Measurements from ENCODE around the gene SPTBN4.
"Not testable (repeated sequence)": the region's sequence is repeated elsewhere in the genome, so short reads cannot be mapped to it uniquely, and the experiment has no call there.

Gene SPTBN4

DNA sequence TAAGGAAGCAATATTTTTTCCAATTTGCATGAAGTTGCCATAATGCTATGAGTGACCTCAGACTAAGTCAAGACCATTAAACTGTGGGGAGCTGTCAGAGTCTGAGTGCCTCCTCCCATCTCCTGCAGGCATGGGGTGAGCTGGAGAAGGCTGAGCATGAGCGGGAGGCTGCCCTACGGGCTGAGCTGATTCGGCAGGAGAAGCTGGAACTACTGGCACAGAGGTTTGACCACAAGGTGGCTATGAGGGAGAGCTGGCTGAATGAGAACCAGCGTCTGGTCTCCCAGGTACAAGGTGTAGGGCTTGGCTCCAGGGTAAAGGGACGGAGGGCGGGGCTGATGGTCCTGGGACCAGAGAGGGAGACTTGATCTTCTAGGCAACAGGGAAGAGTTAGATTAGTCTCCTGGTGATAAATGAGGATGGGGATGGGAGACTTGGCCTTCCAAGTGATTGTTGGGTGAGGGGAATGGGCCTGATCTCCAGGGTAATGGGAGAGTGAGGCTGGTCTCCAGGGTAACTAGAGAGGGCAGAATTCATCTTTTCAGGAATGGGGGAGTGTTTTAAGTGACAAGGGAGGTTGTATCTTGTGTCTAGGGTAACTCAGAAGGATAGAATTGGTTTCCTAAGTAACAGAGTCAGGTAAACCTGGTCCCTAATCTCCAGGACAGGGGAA, 36.0 kb downstream of the SPTBN4 start:
- no peak for DNase-seq (ENCODE audit: low read depth in 2 of 2)

GRCh38 chr19:40503320-40503695, 36.5 kb downstream of the SPTBN4 start:
- DNase-seq (ENCODE audit: low read depth in 2 of 2) = no peak

- no peak for DNase-seq (ENCODE audit: low read depth in 2 of 2)
Observed at GRCh38 chr19:40506099-40506498, 39.3 kb downstream of the SPTBN4 start.

DNA sequence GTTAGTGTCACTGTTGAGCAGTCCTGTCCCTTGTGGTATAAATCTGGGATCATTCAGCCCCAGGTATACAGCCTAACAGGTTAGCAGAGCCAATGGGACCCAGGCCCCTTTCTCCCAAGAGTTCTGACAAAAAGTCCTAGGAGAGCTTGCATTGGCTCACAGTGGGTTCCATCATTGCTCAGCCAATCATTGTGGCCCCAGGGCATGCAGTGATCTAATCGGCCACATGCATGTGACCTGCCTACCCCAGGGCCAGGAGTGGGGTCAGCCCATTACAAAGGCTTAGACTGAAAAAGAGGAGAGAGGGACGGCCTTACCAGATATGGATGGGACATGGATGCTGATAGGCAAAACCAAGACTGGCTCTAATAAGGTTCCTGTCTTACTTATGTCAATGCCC, 41.1 kb downstream of the SPTBN4 start:
- DNase-seq (ENCODE audit: low read depth in 2 of 2) = no peak

GRCh38 chr19:40508739-40509260, 42.0 kb downstream of the SPTBN4 start:
- DNase-seq (ENCODE audit: low read depth in 2 of 2) = no peak

DNA sequence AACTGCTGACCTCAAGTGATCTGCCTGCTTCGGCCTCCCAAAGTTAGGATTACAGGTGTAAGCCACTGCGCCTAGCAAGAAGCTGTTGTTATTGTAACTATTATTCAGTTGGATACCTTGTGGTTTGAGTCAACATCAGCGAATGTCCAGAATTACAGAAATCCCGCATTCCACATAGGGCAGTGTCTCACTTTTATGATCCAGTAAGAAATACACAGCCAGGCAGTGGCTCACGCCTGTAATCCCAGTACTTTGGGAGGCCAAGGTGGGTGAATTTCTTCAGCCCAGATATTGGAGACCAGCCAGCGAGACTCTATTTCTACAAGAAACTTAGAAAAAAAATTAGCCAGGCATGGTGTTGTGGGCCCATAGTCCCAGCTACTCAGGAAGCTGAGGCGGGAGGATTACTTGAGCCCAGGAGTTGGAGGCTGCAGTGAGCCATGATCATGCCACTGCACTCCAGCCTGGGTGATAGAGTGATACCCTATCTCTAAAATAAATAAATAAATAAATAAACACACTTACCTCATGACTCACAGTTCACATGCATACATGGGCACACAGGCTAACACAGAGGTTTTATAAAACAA, 43.8 kb downstream of the SPTBN4 start:
- no peak for DNase-seq (ENCODE audit: low read depth in 2 of 2)

DNA sequence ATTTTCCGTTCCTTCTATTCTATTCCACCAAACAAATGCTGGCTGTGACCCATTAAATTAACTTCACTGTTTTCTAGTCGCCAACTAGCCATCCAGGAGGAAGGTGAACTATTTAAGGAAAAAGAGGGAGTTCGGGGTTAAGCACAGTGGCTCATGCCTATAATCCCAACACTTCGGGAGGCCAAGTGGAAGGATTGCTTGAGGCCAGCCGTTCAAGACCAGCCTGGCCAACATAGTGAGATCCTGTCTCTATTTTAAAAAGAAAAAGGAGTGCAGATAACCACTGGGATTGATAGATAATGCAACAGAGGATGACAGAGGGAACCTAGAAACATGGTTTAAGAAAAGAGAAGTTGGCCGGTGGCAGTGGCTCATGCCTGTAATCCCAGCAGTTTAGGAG, 44.7 kb downstream of the SPTBN4 start:
- no peak for DNase-seq (ENCODE audit: low read depth in 2 of 2)

DNA sequence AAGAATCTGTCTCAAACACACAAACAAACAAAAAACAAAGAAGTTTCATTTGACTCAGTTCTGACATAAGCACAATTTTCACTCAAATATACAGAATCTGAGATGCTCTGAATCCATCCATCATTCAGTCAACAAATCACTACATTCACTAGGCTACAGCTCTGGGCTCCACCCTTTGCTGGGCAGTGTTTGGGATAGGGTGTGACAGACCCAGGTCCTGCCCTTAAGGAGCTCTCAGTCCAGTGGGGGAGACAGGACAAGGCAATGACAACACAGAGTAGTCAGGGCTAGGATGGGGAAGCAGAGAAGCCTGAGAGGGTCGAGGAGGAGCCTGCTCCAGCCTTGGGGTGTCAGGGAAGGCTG, 45.3 kb downstream of the SPTBN4 start:
- no peak for DNase-seq (ENCODE audit: low read depth in 2 of 2)

DNA sequence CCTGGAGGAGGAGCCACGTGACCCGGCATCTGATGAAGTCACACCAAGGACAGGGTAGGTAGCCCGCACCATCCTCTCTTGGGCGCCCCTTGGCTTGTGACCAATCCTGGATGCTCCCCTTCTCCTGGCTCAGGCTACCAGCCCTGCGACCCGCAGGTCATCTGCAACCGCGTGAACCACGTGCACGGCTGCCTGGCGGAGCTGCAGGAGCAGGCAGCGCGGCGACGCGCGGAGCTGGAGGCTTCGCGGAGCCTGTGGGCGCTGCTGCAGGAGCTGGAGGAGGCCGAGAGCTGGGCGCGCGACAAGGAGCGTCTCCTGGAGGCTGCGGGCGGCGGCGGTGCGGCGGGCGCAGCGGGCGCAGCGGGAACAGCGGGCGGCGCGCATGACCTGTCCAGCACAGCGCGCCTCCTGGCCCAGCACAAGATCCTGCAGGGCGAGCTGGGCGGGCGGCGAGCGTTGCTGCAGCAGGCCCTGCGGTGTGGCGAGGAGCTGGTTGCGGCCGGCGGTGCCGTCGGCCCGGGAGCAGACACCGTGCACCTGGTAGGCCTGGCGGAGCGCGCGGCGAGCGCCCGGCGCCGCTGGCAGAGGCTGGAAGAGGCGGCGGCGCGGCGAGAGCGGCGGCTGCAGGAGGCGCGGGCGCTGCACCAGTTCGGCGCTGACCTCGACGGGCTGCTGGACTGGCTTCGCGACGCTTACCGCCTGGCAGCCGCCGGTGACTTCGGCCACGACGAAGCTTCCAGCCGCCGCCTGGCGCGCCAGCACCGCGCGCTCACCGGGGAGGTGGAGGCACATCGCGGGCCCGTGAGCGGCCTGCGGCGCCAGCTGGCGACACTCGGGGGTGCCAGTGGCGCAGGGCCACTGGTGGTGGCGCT, 45.9 kb downstream of the SPTBN4 start:
- no peak for DNase-seq (ENCODE audit: low read depth in 2 of 2)

GRCh38 chr19:40513345-40513678, 46.5 kb downstream of the SPTBN4 start:
- DNase-seq (ENCODE audit: low read depth in 2 of 2) = no peak

DNA sequence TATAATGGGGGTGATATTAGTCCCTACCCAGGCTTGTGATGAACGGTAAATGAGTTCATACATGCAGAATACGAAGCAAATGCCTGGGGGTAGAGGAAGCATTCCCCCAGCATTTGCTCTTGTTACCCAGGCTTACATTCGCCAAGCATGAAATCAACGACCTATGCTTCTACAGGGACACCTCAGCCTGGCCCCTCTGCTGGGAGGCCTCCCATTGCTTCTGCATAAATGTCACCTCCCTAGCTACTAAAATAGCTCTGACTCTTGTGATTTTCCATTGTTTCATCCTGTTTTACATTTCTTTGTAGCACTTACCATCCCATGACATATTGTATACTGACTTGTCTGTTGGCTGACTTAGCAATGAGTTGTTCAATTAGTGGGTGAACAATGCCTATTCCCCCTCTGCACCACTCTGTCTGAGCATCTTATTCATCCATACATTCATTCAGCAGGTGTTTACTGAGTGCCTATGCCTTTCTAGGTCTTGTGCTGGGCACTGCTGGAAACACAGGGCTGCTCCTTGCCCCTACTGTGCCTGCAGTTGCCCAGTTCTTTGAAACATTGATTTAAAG, 47.0 kb downstream of the SPTBN4 start:
- no peak for DNase-seq (ENCODE audit: low read depth in 2 of 2)

GRCh38 chr19:40517248-40517647, 50.4 kb downstream of the SPTBN4 start:
- DNase-seq (ENCODE audit: low read depth in 2 of 2) = no peak

- DNase-seq (ENCODE audit: low read depth in 2 of 2) = no peak
Observed at GRCh38 chr19:40519352-40520322, 52.8 kb downstream of the SPTBN4 start.

DNA sequence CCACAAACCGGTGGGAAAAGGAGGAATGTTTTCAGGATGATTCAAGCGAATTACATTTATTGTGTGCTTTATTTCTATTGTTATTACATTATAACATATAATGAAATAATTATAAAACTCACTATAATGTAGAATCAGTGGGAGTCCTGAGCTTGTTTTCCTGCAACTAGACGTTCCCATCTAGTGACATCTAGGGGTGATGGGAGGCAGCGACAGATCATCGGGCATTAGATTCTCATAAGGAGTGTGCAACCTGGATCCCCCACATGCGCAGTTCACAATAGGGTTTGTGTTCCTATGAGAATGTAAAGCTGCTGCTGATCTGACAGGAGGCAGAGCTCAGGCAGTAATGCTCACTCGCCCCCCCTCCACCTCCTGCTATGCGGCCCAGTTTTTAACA, 54.5 kb downstream of the SPTBN4 start:
- no peak for DNase-seq (ENCODE audit: low read depth in 2 of 2)

GRCh38 chr19:40521900-40522299, 55.1 kb downstream of the SPTBN4 start:
- not testable (repeated sequence) for DNase-seq (ENCODE audit: low read depth in 2 of 2)

GRCh38 chr19:40523322-40524047, 56.7 kb downstream of the SPTBN4 start:
- DNase-seq (ENCODE audit: low read depth in 2 of 2) = no peak

DNA sequence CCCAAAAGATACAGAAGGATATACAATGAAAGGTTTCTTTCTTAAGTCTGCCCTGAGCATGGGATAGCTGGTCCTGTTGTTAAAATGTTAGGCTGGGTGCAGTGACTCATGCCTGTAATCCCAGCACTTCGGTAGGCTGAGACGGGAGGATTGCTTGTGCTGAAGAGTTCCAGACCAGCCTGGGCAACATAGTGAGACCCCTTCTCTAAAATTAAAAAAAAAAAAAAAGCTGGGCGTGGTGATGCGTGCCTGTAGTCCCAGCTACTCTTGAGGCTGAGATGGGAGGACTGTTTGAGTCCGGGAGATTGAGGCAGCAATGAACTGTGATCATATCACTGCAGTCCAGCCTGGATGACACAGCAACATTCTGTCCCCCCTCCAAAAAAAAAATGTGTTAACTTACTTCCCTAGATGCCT, 57.3 kb downstream of the SPTBN4 start:
- DNase-seq (ENCODE audit: low read depth in 2 of 2) = no peak

GRCh38 chr19:40524655-40525054, 57.9 kb downstream of the SPTBN4 start:
- no peak for DNase-seq (ENCODE audit: low read depth in 2 of 2)

DNA sequence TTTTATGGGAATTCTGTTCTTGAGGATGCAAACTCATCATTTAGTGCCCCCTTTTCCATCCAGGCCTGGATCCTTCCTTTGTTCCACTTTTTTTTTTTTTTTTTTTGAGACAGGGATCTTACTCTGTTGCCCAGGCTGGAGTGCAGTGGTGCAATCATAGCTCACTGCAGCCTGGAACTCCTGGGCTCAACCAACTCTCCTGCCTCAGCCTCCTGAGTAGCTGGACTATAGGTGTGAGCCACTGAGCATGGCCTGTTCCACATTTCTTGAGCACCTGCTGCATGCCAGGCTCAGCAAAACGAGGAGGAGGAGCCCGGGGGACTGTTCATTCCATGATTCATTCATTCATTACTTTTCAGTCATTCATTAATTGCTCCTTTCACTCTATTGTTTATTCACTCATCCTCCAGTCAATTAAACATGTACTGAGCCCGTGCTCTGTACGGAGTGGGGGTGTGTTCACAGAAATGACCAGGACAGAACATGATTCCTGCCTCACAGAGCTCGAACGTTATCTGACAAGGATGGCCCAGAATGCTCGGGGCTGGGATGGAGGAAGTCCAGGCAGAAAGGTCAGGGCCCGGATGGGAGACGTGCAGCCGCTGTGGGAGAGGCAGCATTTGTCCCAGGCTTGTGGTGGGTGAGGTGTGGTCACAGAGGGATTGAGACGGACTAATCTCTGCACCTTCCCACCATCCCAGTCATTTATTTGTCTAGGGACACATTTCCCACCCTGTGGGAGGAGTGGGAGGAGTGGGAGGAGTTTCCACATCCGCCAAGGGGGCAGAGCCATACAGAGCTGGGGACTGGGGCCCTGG, 58.6 kb downstream of the SPTBN4 start:
- DNase-seq (ENCODE audit: low read depth in 2 of 2) = no peak

DNA sequence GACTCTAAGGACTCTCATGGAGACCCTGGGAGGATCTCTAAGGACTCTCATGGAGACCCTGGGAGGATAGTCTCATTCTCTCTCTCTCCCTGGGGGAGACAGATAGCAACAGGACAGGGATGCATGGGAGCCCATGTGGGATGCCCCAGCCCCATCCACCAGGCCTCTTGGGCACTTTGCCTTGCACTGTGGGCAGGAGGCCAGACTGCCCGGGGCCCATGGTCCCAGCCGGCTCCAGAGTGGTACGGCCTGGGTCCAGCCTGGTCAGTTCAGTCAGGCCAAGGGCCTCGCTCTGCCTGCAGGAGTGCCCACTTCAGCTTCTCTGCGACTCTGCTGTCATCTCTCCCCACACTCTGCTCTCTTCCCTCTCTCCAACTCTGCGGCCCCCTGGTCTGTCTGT, 61.3 kb downstream of the SPTBN4 start:
- DNase-seq (ENCODE audit: low read depth in 2 of 2) = no peak
